HG02885 (cell line): ENCODE data around the gene LHX3.

Experiments used
- ATAC-seq: cut with Tn5 transposase; IDR thresholded peaks from one replicate; pipeline ENCODE4 v1.9.1; 2021; ENCODE audit warnings: mild to moderate bottlenecking; ENCODE audit not compliant: unreplicated experiment, poor library complexity

The LHX3 gene

DNA sequence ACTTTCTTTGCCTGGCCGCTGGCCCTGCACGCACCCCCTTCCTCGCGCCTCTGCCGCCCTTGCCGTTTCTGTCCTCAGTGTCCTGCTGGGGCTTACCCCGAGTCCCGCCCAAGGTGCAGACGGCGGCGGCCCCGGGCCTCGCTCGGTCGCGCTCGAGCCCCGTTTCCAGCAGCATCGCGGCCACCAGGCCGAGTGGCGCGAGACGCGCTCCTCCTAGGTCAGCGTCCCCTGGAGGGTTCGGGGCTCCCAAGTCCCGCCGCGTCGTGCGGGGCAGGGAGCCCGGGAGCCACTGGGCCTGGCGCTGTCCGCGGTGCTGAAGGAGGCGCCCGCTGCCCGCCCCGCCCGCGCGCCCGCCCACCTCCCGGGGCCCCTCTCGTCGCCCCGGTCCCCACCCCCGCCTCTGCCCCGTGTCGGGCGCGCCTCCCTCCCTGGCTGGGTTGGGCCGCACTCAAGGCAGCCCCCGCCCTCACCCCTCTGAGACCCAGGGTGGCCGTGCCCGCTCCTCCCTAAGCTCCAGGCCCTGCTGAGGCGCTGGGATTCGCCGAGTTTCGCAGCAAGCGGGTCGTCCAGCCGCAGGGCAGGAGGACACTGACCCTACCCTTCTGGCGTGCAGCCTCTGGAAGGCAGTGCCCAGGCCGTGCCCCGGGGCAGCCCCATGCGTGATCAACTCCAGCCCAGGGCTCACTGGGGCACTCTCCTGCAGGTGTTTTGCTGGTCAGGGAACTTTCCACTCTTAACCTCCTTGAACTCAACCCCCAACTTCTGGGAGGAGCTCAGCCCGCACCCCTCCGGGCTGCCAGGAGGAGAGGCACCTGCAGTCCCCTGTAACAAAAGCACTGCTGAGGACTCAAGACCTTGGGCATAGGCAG lies at the start of gene LHX3:
LHX3 (minus strand) TSS at position 291 of the 869 bp plus-strand sequence; CDS start at position 175, 116 bp downstream.
- ATAC-seq: no peak

- ATAC-seq: no peak
Measured at GRCh38 chr9:136253246-136254130, 48.6 kb upstream of the LHX3 start.

GRCh38 chr9:136252846-136253245 lies 47.9 kb upstream of the LHX3 start:
- ATAC-seq: no peak

DNA sequence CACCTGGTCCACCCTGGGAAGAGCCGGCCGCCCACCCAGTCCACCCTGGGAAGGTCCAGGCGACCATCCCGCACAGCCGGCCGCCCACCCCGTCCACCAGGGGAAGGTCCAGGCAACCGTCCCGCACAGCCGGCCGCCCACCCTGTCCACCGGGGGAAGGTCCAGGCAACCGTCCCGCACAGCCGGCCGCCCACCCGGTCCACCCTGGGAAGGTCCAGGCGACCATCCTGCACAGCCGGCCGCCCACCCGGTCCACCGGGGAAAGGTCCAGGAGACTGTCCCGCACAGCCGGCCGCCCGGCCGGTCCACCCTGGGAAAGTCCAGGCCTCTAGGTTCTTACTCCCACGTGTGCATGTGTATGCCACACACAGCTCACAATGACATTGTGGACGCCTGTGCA lies 47.4 kb upstream of the LHX3 start:
- ATAC-seq: no peak

GRCh38 chr9:136251264-136252115 lies 46.6 kb upstream of the LHX3 start:
- ATAC-seq: no peak

DNA sequence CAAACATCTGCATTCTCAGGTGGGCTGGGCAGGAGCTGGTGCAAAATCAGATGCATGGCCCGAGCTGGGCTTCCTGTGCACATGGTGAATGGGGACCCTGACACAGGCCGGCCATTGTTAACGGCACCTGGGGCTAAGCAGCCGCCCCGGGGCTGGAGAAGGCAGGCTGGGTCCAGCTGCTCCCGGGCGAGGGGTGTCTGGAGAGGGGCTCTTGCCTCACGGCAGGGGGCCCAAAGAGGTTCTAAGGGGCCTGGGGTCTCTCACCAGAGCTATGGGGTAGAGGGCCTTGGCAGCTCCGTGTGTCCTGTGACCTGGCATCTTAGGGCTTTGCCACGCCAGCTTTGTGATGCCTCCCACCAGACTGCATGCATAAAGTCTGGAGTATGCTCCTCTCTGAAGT lies 45.7 kb upstream of the LHX3 start:
- ATAC-seq: no peak

- ATAC-seq: no peak
Measured at GRCh38 chr9:136249877-136250559, 45.1 kb upstream of the LHX3 start.

DNA sequence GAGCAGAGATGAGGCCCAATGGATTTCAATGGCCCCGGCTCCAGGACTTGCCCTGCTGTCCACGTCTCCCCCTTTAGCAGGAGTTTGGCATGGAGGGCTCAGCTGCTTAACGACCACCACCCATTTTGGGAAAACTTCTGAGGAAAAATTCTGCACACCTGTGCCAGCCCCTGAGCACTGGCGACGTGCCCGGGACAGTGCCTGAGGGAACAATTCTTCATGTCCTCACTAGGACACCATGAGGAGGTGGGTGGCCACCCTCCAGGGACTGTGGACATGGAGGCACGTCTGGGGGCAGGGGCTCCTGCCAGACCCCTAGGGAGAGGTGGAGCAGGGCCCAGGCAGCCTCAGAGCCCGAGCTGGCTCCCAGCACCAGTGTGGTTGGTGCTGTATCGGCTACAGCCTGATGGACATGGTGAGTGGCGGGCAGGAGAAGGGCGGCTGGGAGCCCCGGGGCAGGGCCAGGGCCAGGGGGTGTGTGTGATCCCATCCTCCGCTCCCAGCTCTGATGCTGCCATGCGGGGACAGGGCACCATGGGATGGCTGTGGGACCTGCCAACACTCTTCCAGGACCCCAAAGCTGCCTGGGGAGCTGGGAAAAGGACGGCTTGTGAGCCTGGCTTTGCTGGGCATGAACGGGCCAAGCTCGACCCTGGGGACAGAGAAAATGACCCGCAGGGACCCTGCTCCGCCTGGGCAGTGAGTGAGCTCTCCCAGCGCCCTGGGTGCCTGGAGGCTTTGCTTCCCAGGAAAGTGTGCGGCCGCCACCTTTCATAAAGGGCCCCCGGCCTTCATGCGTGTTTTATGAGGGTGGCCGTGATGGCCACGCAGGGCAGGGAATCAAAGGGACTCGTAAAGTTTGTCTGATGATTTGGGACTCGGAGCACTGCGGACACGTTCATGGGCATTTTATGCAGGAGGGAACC lies 44.3 kb upstream of the LHX3 start:
- no peak for ATAC-seq

GRCh38 chr9:136247947-136248637 lies 43.2 kb upstream of the LHX3 start:
- ATAC-seq: no peak

DNA sequence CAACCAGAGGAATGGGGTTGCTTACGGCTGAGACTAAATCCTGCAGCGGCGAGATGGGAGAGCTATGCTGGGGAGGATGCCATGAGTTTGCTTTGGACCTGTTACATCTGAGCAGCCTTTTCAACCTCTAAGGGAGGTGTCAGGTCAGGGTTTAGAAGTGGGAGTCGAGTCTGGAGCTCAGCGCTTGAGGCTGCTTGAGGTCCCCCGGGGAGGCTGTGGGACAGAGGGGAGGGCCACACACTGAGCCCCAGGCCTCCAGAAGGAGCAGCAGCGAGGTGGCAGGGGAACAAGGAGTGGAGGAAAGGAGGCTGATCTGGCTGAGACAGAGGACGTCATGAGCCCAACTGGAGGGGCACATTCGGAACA lies 42.6 kb upstream of the LHX3 start:
- ATAC-seq: no peak

DNA sequence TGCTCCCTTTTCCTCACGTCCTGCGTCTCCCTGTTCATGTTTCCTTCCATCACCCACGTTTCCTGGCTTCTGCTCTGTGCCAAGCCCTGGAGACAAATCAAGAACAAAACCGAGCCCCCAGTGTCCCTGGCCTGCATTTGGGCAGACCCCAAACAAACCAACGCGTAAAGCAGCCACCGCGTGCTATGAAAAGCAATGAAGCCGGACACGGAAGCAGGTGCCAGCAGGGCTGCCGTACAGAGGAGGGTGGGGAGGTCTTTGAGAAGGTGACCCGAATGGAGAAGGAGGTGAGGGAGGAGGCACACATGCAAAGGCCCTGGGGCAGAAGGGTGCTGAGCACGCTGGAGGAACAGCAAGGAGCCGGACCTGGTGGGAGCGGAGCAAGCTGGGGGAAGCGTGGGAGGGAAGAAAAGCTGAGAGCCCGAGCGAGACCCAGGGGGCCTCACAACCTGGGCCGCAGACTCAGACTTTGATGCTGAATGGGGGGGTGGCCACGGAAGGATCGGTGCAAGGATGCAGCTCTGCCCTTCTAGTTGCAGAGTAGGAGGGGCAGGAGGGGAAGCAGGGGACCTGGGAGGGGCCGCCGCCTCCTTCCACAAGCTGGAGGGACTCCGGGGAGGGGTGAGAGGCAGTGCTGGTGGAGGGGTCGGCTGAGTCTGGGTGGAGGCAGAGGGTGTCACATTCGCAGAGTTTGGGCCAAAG lies 42.1 kb upstream of the LHX3 start:
- ATAC-seq: no peak

DNA sequence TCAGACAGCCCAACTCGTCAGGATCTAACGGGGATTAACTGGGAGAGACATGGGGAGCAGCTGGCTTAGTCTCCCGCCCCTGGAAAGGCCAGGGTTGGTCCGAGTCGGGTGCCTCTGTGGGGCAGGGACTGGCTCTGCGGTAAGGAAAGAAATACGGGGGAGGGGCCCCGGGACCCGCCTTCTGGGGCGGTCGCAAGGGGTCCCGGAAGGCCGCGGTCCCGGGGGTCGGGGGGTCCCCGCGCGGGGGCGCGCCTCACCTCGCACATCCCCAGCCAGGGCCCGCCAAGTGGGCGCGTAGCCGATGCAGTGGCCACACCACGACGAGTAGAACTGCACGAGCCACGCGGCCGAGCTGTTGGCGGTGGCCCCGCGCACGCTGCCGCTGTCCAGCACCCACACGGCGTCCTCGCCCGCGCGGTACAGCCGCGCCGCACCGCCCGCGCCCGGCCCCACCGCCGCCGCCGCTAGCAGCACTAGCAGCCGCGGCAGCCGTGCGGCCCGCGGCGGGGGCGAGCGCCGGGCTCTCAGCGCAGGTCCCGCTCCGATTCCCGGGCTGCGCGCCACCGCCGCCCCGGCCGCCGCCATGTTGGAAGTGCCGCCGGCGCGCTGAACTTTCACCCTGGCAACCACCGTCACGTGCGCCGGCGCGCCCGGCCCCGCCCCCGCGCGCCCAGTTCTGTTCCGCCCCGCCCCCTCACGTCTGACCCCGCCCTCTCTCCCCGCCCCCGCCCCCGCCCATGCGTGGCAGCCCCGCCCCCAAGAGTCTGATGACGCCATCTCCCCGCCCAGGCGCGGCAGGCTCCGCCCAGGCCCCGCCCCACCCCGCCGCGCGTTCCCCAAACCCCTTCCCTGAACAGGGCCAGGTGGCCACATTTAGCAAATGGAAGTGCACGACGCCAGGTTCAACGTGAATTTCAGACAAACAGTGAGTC lies 40.6 kb upstream of the LHX3 start, which contains the start of gene QSOX2:
QSOX2 (minus strand) TSS at position 594 of the 932 bp plus-strand sequence; CDS start at position 585, 9 bp downstream.
- peak; percentile 69 for ATAC-seq

GRCh38 chr9:136244969-136245218 lies 40.0 kb upstream of the LHX3 start:
- ATAC-seq: no peak

DNA sequence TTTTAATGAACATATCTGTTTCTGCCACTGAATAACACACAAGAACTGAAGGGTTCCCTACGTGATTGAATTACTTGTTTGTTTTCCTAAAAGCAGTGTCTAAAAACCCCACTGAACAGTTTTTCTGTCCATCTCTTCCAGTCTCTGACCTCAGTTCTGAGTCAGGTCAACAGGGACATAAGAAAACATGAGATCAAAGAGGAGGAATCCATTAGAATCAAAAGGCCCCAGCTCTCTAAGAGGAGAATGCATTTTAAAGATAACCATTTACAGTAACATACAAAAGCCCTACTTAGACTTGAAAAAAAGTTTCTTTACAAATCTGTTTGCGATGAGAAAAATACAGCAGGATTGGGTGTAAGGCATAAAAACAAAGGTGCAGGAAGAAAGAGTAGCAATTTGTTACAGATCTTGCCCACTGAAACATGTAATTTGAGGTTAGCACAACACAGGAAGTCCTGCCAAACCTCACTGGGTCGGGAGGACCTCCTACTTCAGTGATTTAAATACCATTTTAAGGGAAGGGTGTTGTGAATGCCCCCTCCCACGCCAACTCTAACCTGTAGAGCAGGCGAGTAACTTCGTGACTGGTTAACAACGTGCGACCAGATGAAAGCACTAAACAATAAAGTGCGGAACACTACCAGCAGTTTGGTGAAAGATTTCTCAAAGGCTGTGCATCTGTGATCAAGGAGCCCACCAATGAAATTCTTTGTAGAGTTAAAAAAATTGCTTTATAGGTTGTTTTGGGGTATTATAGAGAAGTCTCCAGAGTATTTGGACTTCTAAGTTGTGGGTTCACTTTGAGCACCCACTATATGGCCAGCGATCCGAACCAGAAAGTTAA lies 39.4 kb upstream of the LHX3 start:
- ATAC-seq: peak; percentile 38

GRCh38 chr9:136243631-136244030 lies 38.7 kb upstream of the LHX3 start:
- no peak for ATAC-seq
